Left hindlimb (tissue), 1 donor: ENCODE data around the gene SSRP1.
"Not testable (repeated sequence)": the region's sequence is repeated elsewhere in the genome, so short reads cannot be mapped to it uniquely, and the experiment has no call there.

Experiments used
- DNase-seq: peaks from one replicate; pipeline ENCODE4 v3.0.0-alpha.2; 2018

Gene SSRP1

GRCh38 chr11:57294225-57295131, 41.2 kb downstream of the SSRP1 start:
- DNase-seq, result no peak

DNA sequence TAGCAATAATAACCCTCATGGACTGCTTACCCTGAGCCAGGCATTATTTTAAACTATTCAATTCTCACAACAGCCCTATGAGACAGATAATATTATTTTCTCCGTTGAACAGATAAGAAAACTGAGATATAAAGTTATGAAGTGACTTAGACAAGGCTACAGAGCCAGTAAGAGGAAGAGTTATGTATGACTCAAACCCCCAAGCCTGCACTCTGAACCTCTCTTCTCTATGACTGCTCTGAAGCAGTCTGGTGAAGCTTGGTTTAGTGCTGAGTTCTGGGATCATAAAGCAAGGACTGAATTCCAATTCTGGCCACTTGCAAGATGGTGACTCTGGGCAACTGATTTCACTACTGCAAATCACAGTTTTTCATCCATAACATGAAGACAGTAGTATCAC, 45.4 kb downstream of the SSRP1 start:
- no peak for DNase-seq

- DNase-seq, result no peak
Observed at GRCh38 chr11:57288771-57289579, 46.7 kb downstream of the SSRP1 start.

- no peak for DNase-seq
Observed at GRCh38 chr11:57287884-57288283, 47.8 kb downstream of the SSRP1 start.

GRCh38 chr11:57283231-57283990, 52.3 kb downstream of the SSRP1 start:
- no peak for DNase-seq

DNA sequence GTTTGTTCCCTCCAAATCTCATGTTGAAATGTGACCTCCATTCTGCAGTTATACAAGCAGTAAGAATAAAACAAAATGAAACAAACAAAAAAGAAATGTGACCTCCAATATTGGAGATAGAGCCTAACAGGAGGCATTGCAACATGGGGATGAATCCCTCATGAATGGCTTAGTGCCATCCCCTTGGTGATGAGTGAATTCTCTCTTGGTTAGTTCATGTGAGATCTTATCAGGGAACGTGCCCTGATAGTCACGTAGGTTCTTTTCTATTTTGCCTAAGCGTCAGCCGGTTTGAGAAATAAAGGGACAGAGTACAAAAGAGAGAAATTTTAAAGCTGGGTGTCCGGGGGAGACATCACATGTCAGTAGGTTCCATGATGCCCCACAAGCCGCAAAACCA, 54.1 kb downstream of the SSRP1 start:
- not testable (repeated sequence) for DNase-seq

GRCh38 chr11:57279116-57279515, 56.6 kb downstream of the SSRP1 start:
- no peak for DNase-seq

DNA sequence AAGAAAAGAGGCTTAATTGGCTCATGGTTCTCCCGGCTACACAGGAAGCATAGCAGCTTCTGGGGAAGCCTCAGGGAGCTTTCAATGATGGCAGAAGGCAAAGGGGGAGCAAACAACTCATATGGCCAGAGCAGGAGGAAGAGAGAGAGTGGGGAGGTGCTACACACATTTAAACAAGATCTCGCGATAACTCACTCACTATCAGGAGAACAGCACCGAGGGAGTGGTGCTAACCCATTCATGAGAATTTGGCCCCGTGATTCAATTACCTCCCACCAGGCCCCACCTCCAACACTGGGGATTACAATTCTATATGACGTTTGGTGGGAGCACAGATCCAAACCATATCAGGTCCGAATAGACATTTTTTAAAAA, 57.0 kb downstream of the SSRP1 start:
- DNase-seq, result no peak

DNA sequence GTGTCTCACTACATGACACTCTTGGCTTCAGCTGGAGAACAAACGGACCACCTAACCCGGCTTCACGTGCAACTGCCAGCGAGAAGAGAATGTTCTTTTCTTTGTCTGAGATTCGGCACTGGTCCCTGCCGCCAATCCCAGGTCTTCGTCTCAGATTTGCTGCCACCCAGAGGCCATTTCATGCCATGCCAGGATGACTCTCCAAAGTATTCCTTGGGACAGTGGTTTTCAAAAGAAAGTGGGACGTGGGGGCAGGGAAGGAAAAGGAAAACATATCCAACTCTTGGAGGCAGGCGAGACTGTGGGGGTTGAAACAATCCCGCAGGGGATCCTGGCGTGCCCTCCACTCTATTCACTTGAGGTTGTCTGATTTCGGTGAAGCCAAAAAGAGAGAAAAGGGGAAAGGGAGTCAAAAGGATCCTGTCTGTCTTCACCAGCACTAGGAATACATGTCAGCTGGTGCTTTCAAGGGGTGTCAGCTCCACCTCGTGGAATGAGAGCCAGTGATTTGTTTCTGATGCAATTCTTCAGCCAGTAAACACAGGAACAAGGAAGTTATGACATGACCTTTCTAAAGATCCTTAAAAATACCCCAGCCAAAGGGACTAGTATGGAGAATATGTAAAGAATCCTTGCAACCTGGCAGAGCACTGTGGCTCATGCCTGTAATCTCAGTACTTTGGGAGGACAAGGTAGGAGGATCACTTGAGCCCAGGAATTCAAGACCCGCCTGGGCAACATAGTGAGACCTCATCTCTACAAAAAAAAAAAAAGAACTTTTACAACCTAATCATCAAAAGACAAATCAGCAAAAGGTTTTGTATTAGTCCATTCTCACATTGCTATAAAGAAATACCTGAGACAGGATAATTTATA, 57.6 kb downstream of the SSRP1 start:
- peak; percentile 74 for DNase-seq

GRCh38 chr11:57276971-57277675, 58.6 kb downstream of the SSRP1 start:
- no peak for DNase-seq

DNA sequence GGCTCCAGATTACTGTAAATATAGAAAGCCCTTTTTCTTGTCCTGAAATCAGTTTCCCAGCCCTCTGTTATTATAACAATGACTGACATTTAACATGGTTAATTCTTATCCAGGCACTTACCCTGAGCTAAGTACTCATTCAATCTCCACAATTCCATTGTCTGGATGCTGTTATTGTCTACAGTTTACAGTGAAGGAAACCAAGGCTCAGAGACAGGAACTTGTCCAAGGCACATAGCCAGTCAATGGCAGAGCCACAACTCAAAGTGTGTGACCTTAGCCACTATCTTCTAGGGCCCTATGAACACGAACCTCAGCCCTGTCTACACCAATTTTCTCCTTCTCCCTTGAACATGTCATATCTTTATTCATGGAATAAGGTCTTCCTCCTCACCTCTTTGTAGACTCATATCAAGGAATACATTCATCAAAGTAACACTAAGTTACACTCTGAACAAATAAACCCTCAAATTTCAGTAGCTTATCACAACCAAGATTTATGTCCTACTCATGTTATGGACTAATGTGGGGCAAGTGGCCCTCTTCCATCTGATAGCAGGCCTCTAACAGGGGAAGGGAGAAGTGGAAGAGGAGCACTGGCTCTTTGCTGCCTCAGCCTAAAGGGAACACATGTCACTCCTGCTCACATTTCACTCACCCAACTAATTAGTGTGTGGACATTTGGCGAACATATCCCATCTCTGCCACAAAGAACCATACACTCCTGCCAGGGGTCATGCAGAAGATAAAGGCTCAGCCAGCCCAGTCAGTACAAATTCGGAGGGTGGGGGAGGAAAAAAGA, 59.3 kb downstream of the SSRP1 start:
- DNase-seq, result no peak
